GM18861 (cell line): ENCODE results near the gene XPR1.

Experiments used
- ATAC-seq: cut with Tn5 transposase; IDR thresholded peaks from one replicate; pipeline ENCODE4 v1.9.1; 2021; ENCODE audit not compliant: unreplicated experiment

Gene XPR1

DNA sequence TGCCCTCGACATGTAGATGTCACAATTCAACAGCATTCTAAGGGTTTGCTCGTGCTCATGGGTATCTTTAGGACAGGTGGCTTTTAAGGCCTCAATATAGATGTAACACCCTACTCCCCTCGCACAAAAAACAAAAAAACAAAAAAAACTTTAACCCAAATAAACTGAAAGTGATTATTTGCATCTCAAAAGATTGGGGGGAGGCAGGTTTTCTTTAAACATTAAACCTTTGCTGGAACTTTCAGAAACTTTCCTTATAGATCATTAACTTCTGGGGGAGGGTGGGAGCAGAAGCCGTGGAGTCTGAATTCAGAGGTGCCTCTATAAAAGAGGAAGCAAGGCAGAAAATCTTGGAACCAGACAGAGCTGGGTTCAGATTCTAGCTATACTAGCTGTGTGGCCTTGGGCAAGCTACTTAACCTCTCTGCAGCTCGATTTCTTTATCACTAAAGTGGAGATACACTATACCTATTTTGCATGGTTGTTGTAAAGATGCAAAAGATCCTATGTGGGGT is 277.7 kb downstream of the XPR1 start:
- peak; percentile 48 for ATAC-seq

DNA sequence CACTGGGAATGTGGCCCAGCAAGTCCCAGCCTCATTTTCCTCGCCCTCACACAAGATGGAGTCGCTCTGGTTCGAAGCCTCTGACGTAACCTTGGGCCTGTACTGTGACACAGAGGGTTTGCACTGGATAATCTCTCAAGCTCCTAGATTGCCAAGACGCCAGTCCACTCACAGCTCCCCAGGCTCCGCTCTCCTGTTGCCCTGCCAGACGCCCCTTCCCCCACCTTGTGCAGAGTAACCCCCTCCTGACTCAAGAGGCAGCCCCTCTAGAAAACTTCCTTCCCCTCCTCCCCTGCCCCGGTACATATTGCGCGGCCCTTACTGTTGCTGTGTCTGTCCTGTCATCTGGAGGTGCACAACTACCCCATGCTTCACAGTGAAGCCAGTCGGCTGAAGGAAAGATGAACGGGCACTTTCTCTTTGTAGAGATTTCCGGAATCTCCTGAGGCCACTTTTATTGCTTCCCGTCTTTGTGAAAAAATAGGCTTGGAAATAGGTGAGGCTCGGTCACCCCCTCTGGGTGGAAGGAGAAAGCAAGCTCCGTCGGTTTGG is 279.9 kb downstream of the XPR1 start:
- ATAC-seq, result no peak

DNA sequence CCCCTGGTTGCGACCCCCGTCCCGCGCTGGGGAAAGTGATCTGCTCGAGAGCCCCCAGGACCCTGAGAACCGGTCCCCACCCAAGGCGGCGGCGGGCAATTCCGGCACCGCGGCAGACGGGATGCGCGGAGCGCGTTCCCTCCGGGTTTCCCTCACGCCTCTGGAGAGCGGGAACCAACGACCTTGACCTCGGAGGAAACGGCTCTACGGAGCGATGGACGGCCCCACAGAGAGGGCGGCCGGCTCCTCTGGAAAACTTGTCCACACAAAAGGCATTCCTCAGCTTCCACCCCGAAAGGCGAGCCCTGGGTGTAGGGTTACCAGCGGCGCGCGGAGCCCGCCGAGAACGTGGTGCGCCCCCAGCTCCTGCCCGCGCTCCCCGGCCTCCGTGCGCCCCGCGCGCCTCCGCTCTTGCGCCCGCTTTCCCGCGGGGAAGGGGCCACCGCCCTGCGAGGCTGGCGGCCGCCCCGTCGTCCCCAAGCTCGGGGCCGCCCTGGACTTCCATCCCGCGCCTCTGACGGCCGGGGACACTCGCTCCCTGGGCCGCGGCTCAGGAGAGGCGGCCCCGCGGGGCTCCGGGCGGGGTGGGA is 280.5 kb downstream of the XPR1 start:
- no peak for ATAC-seq

DNA sequence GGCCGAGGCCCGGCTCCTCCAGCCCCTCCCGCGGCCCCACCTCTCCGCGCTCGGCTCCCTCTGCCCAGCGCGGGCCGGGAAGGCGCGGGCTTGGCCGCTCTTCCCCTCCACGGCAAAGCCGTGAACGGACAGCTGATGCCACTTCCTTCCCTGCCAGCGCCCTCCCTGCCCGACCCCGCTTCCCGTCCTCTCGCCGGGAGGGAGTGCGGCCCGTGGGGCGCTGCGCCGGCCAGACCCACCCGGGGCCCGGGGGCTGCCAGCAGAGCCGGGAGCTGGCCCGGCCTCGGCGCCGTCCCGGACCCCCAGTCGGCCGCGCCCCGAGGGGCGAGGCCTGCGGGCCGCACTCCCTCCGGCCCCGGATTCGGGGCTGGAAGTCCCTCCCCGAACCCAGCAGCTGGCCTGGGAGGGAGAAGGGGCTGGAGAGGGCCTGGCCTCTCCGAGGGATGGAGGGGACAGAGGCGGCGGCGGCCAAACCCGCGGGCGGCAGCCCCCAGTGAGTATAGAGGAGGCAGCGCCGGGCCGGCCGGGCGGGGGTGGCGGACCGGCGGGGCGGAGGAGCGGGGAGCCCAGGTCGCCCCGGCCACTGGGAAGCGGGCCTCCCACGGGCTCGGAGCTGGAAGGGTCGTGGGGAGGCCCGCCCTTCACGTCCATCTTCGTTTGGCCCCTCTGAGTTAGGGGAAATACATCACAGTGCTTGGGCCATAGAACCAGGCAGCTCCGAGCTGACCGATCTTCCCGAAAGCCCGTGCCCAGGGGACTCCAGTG is 281.2 kb downstream of the XPR1 start, which contains the start of gene KIAA1614:
KIAA1614 (plus strand) TSS at position 97 of the 765 bp plus-strand sequence; CDS start at position 444, 347 bp downstream.
- no peak for ATAC-seq

DNA sequence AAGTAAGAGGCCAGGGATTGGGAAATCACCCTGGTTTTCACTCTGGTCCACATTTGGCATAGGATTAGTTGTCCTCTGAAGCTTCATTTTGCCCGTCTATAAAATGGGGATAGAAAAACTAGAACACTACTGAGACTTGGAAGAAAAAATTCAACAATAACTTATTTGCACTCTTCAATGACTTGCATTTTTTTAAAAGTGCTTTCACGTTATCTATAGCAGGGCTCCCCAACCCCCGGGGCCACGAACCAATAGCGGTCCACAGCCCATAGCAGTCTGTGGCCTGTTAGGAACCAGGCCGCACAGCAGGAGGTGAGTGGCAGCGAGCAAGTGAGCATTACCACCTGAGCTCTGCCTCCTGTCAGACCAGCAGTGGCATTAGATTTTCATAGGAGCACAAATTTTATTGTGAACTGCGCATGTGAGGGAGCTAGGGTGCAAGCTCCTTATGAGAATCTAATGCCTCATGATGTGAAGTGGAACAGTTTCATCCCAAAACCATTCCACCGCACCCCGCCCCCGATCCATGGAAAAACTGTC is 283.7 kb downstream of the XPR1 start:
- no peak for ATAC-seq

DNA sequence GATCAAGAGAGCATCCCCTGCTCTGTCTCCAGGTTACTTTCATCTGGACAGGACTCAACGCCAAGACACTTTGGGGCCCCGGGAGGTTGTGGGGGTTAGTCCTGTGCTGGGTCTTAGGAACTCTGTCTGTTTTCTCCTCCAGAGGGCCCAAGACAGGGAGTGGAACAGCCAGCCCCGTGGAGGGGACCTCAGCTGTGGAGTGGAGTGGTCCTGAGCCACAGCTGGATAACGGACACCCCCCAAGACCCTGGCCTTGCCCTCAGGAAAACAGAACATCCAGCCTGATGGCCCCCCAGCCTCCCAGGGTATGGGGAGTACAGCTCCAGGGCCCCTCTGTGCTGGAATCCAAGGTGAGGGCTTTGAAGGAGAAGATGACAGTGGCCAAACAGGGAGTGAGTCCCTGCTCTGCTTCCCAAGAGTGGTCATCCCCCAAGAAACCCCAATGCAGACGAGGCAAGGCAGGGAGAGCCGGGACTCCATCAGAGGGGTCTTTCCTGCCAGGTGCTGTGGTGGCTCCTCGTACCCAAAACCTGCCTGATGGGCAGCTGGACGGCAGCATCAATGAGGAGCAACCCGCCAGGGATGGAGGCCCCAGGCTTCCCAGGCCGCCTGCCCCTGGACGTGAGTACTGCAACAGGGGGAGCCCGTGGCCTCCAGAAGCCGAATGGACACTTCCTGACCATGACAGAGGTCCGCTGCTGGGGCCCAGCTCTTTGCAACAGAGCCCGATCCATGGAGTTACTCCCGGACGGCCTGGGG is 284.4 kb downstream of the XPR1 start:
- no peak for ATAC-seq

DNA sequence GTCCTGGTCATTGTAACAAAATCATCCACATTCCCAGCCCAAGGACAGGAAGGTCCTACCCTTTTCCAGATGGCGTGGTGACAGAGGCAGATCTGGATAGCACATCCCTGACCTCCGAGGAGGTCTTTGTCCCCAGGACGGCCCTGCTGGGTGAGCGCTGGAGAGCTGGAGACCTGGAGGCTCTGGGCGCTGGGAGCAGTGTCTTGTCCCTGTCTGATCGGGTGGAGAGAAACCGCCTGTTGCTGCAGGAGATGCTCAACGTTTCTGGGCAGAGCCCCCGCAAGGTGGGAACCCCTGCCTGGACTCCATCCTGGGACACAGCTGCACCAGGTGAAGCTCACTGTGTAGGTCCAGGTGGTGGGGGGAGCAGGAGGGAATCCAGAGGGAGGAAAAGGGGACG is 284.9 kb downstream of the XPR1 start:
- no peak for ATAC-seq

DNA sequence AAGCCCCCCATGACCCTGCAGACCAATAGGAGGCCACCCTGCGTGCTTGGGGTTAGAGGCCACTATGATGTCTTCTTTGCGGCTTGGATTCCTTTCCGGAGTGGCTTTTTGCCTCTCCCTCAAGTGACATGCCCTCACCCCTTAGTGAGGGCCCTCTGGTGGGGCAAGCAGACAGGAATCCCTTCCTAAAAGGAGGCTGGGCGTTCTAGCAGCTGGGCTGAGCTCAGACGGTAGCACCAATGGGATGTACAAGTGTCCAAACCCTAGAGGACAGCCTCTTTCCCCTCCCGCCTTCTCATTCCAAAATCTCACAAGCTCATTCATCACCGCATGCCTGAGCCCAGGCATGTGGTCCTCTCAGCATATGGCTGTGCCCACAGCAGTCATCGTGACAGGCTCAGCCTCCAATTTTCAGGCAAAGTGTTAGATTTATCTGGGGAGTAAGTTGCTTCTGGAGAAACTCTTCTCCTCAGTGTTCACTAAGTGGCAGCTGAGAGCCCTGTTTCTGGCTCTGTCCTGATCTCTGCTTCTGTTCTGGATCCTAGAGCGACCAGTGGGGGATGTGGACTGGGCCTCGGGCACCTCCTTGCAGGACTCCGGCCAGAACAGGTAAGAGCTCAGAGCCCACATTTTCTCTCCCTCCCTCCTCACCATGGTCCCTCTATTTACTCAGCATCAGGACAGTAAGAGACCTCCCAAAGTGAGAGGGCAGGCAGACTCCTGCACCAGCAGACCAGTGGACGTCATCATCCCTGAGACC is 285.7 kb downstream of the XPR1 start:
- no peak for ATAC-seq

DNA sequence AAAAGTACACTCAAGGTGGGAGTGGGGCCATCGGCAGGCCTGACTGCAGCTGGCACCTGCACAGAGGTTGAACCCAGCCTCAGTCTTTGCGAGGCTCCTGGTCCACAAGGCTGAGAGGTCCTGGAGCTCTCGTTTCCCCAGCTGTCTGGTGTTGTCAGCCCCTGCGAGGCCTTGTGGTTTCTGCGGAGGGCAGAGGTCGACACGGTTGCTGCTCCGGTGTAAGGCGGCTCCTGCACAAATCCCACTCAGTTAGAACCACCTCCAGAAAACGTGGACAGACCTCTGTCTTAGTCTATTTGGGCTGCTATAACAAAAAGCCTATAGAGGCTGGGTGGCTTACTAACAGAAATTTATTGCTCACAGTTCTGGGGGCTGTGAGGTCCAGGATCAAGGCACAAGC is 286.7 kb downstream of the XPR1 start:
- ATAC-seq, result no peak

DNA sequence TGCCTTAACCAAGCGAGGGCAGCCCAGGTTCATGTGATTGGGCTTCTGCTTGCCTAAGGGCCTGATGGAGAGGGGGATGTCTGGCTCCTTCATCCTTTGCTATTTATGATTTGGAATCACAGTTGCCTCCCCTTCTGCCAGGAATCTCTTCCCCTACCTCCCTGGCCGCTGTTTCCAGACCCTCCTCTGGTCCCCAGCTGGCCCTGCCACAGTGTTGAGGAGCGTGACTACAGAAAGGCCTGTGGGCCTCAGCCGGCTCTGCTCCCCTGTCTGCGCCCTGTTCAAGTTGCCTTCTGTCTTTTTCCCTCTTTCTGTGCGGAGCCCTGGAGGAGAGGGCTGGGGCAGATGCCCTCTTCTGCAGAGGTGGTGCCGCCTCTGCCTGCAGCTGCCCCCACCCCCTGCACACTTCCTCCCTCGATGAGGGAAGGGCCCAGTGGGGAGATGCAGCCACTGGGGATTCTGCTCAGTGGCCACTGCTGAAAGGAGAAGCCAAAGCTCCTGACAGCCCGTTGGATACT is 287.4 kb downstream of the XPR1 start:
- no peak for ATAC-seq

DNA sequence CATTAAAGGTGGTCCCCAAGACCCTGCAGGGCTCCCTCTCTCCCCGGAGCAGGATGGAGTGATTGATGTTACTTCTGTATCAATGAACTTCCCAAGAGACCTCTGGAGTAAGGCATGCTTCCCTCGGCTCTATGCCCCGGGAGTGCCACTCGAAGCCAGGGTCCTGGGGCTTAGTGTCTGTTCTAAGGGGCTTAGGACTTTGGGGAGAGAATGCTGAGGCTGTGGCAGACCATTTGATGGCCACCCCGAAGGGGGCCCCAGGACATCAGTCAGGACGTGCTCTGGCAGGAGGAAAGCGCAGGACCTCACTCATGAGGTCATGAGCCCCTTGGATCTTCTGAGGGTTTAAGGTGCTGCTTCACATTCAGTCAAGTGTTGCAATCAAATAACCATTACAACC is 288.4 kb downstream of the XPR1 start:
- no peak for ATAC-seq

DNA sequence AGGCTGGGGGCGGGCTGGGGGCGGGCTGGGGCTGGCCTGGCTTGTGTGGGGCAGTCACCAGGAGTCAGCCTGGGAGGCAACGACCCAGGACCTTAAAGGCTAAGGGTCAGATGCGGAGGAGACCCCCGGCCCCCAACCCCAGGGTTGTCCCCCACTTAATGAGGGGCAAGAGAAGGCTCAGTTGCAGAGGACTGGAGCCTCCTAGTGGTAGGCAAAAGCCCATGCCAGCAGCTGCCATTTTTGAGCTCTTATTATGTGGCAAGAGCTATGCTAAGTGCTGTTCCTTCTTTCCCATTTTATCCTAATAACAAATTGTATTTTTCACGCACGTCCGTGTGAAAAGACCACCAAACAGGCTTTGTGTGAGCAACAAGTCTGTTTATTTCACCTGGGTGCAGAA is 288.9 kb downstream of the XPR1 start:
- ATAC-seq, result no peak

DNA sequence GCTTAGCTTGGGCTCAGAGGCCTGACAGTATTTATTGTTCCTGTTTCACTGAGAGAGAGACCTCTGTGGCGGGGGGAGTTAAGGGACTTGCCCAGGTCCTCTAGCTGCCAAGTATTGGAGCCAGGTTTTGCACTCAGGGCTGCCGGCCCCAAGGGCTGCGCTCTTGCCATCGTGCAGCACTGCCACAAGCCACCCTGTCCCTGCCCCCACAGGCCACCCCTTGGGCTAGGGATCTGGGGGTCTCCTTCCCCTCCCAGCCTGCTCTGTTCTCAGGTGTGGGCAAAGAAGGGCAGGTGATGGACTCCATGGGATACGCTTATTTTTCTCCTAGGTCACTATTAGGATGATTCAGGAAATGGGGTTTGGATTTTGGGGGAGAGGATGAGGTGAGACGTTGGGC is 289.6 kb downstream of the XPR1 start:
- no peak for ATAC-seq

DNA sequence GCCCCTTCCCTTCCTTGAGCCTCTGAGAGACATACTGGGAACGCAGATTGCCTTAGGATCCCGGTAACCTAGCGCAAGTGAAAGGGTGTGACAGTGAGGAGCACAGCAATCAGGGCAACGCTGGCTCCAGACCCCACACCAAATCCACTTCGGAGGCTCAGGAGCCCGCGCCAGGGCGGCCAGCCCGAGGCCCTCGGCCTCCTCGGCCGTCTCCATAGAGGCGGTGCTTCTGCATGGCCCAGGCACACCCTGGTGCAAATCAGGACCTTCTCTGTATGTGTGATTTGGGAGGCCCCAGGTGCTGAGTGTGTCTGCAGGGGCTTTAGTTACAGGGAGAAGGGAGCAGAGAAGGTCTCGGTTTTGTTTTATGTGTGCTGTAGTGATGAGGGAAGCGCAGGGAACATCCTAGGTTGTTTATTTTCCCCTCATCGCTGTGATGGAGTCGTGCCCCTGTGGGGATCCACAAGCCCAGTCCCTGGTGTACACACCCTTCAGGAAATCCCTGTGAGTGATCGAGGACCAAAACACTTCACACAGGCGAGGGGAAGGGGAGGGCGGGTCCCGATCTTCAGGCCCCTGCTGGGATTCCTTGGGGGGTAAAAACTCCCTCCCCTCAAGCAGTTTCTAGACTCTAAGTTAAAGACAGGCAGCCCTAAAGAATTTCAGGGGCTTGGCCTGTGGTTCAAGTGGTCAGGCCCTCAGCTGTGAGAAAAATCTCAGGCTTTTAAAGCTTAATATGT is 290.2 kb downstream of the XPR1 start:
- ATAC-seq, result no peak

DNA sequence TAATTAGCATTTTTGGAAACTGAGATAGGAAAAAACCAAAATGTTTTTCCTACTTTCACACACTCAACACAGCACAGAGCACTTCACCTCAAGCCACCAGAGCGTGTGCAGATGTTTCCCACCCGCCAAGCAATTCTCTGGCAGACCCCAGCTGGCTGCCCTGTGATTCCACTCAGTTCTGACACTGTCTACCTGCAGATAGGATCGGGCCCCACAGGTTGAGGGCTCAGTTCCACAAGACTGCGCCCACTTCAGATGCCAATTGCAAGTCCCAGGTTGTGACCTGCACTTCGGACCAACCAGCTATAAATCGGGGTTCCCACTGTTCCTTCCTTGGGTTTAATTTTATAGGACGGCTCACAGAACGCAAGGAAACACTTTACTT is 290.8 kb downstream of the XPR1 start:
- no peak for ATAC-seq

DNA sequence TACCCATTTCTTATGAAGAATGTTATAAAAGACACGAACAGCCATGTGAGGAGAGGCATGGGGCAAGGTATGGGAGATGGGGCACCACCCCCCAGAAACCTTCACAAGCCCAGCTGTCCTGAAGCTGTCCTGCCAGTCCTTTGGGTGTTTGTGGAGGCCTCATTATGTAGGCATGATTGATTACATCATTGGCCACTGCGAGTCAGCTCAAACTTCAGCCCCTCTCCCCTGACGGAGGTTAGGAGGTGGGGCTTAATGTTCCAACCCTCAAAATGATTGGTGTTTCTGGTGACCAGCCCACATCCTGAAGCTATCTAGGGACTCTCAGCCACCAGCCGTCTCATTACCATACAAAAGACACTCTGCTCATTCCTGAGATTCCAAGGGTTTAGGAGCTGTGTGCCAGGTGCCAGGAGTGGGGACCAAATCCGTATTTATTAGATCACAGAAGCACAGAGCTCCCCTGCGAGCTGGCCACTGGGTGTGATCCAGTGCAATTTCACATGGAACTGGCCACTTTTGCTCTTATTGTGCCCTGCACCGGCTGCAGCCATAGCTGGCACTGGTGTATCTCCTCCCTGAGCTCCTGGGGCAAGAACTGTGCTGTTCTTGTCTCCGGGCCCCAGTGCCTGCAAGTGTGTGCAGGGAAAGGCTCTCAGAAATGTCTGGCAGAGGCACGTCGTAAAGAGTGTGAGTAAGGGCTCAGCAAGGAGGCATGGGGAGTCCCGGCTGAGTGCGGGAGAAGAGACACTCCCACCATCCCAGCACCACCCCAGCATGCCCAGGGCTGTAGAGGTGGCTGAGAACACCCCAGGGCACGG is 291.4 kb downstream of the XPR1 start:
- peak; percentile 32 for ATAC-seq

DNA sequence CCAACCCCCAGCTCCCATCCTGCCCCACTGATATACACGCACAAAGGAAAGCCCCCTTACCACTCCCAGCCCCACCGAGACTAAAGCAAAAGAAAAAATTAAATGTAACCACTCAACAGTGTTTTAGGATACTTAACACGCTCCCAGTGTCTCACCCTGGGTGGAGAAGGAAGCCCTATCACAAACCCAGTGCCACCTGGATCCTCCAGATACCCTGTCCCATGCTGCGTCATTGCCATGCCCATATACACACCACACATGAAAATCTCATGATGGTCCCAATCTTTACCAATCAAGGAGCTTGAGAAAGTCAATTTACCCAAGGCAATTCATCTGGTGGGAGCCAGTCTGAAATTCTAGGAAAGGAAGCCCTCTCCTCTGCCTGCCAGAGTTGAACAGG is 292.1 kb downstream of the XPR1 start:
- ATAC-seq, result no peak

DNA sequence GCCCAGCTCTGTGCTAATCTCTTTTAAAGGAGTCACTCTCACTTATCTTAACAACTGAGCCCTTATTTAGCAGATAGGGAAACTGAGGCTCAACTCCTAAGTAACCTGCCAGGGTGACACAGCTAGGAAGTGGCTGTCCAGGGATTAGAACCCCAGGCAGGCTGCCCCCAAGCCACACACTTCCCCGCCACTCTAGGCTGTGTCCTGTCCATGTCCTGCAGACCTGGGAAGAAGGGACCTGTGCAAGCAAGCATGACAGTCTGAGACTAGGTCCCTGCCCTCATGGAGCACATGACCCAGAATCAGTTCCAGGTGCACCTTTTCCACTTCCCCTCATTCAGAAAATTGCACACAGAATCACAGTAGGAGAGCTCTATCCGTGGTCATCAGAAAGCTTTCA is 293.1 kb downstream of the XPR1 start:
- no peak for ATAC-seq
